NT2/D1 (cell line): Measurements from ENCODE around the gene KBTBD4.

ENCODE experiments used
- DNase-seq: peaks from one replicate; pipeline ENCODE4 v3.0.0-alpha.2; 2011; ENCODE audit warnings: low read depth, low spot score
- H3K27me3 ChIP-seq: 2 replicates; pipeline ENCODE4 v1.6.0; 2011; ENCODE audit warnings: mild to moderate bottlenecking; ENCODE audit not compliant: insufficient read length, insufficient read depth
- H3K36me3 ChIP-seq: 2 replicates; pipeline ENCODE4 v1.6.1; 2011; ENCODE audit warnings: mild to moderate bottlenecking, low read length, mixed read lengths; ENCODE audit not compliant: insufficient read depth, insufficient read length
- H3K4me1 ChIP-seq: 2 replicates; pipeline ENCODE4 v1.5.1; 2011; ENCODE audit not compliant: insufficient read depth, insufficient read length
- H3K4me3 ChIP-seq: 2 replicates; pipeline ENCODE4 v1.5.1; 2011; ENCODE audit warnings: low read depth; ENCODE audit not compliant: insufficient read length
- H3K9ac ChIP-seq: 2 replicates; pipeline ENCODE4 v1.6.0; 2011; ENCODE audit warnings: low read depth; ENCODE audit not compliant: insufficient read length
- H3K9me3 ChIP-seq: 2 replicates; pipeline ENCODE4 v1.5.1; 2011; ENCODE audit warnings: mild to moderate bottlenecking, low read length; ENCODE audit not compliant: insufficient read depth
- SUZ12 ChIP-seq: IDR thresholded peaks from 2 replicates; pipeline ENCODE4 v1.6.1; 2011; ENCODE audit not compliant: insufficient read length, insufficient read depth; ENCODE audit errors: extremely low read depth
- YY1 ChIP-seq: IDR thresholded peaks from 2 replicates; pipeline ENCODE4 v1.6.1; 2011; ENCODE audit not compliant: insufficient read length, insufficient read depth
- ZNF274 ChIP-seq: IDR thresholded peaks from 2 replicates; pipeline ENCODE4 v1.6.1; 2011; ENCODE audit warnings: mild to moderate bottlenecking, low read depth, low read length

Gene KBTBD4

DNA sequence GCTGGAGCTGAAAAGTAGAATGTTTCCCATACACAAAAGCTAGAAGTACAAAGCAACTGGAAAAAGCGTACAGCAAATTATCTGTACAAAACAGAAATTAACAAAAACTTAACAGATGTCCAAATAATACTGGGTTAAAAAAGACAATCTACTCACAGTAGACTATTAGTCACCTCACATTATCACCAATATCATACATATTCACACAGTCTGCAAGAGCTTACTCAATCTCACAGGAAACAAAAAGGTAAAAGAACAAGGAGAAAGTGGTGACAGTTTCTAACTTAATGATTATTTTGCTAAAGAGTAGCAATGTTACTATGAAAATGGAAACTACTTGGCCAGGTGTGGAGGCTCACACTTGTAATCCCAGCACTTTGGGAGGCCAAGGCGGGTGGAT is 37.7 kb downstream of the KBTBD4 start:
- H3K27me3 ChIP-seq: no peaks in the 10 kb centered on the region
- no peaks in the 10 kb centered on the region for H3K9me3 ChIP-seq
- H3K4me3 ChIP-seq: no peak overlapping the region
- TF ChIP-seq ZNF274 (no peak), SUZ12 (no peak), YY1 (no peak)
- DNase-seq: no peak
- peaks cover 4% of the 10 kb centered on the region for H3K4me1 ChIP-seq
- no peak overlapping the region for H3K9ac ChIP-seq
- H3K36me3 ChIP-seq: peaks cover 6% of the 10 kb centered on the region

DNA sequence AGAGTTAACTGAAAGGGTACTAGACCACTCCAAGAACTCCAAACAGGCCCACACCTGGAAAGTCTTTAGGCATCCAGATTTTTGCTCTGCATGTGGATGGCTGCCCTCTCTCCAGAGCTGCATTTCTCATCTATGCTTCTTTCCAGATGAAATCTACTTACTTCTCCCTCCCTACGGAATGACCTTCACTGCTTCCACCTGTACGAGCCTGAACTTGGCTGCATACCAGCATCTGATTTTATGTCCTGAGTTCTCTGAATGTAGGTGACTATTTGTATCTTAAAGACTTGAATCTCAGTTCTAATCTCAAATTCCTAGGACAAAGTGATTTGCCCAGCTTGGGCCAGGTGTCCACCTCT is 39.1 kb downstream of the KBTBD4 start:
- Histone ChIP-seq H3K4me1 (peaks cover 4% of the 10 kb centered on the region), H3K9ac (no peak overlapping the region), H3K36me3 (peaks cover 15% of the 10 kb centered on the region), H3K27me3 (no peaks in the 10 kb centered on the region), H3K4me3 (no peak overlapping the region), H3K9me3 (no peaks in the 10 kb centered on the region)
- DNase-seq: no peak
- no peak for TF ChIP-seq ZNF274
- no peak for TF ChIP-seq YY1
- TF ChIP-seq SUZ12: no peak

DNA sequence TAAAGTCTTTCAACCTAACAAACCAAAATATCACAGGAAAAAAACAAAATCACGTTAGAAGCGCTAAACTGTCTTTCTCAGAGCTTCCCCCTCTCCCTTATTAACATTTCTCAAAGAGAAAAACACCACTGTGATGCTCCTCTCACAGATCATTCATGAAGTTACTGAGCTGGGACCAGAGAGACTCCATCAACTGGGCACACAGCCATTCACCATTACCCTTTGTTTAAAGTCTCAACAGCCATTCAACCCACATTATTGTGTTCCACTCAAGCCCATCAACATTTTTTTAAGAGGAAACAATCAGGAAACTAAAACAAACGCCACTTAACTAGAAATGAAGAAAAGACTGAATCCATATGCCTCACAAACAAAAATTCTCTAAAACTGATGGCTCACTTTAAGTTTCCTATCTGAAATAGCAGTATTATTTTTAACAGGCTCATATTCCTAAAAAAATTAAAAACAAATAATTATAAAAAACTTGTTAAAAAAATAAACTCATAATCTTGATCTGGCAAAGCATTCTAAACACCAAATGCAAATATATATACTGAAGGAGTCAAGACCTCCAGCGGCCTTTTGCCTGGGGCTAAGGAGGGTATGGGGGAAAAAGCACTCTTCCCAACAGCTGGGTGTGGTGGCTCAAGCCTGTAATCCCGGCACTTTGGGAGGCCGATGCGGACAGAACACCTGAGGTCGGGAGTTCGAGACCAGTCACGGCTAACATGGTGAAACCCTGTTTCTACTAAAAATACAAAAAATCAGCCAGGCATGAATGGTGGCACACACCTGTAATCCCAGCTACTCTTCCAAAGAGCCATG is 39.8 kb downstream of the KBTBD4 start:
- no peaks in the 10 kb centered on the region for H3K27me3 ChIP-seq
- peaks cover 4% of the 10 kb centered on the region for H3K4me1 ChIP-seq
- peaks cover 16% of the 10 kb centered on the region for H3K36me3 ChIP-seq
- no peak overlapping the region for H3K9ac ChIP-seq
- TF ChIP-seq SUZ12 (no peak), YY1 (no peak), ZNF274 (no peak)
- H3K4me3 ChIP-seq: no peak overlapping the region
- H3K9me3 ChIP-seq: no peaks in the 10 kb centered on the region
- DNase-seq: no peak

DNA sequence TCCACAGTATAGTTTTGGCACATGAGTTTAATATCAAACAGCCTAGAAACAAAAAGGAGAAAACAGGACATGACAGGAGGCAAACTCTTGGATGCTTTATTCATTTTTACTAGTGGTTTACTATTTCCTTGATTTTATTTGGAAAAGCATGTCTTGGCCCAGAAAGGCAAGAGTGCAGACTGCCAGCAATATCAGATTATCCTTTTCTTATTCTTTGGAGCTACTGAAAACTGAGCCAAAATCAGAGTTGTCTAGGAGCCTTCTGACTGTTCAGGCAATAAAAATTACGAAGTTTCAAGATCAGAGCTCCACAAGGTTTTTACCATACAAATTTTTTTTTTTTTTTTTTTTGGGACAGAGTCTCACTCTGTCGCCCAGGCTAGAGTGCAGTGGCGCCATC is 41.9 kb downstream of the KBTBD4 start:
- Histone ChIP-seq H3K9me3 (no peaks in the 10 kb centered on the region), H3K4me1 (peaks cover 4% of the 10 kb centered on the region), H3K4me3 (no peak overlapping the region), H3K9ac (no peak overlapping the region), H3K27me3 (no peaks in the 10 kb centered on the region), H3K36me3 (peaks cover 16% of the 10 kb centered on the region)
- DNase-seq: no peak
- TF ChIP-seq YY1: no peak
- no peak for TF ChIP-seq SUZ12
- no peak for TF ChIP-seq ZNF274

DNA sequence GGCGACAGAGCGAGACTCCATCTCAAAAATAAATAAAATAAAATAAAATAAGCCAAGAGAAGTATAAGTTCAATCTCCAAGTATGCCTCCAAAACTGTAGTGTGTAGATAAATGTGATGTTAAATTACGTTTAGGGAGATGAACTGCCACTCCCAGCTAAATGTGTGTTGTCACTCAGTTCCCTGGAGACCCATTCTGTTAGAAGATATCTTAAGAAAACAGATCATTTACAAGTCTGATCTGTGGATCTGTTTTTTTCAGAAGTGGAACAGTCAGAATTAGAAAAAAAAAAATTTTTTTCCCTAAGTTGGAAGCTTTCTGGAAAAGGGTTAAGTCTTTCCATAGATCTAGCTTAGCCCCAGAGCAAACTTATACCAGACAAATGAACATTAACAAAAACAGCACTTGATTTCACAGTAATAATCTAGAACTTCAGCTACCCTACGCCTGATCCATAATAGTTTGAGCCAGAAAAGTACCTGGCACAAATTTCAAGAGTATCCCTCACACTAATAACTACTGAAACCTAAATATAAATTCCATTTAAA is 44.0 kb downstream of the KBTBD4 start:
- no peak overlapping the region for H3K9ac ChIP-seq

DNA sequence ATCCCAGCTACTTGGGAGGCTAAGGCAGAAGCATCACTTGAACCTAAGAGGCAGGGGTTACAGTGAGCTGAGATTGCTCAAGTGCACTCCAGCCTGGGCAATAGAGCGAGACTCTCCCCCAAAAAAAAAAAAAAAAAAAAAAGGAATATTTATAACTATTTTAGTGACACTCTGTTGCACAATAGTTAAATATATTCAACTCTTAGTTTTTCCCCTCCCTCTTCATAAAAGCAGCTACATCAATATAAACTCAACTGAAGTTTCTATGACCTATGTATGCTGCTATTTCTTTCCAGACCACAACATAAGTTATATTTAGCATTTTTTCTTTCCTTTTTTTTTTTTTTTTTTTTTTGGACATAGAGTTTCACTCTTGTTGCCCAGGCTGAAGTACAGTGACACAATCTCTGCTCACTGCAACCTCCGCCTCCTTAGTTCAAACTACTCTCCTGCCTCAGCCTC is 45.0 kb downstream of the KBTBD4 start:
- Histone ChIP-seq H3K9ac (no peak overlapping the region), H3K27me3 (no peaks in the 10 kb centered on the region), H3K4me1 (no peaks in the 10 kb centered on the region), H3K36me3 (peaks cover 29% of the 10 kb centered on the region), H3K9me3 (no peaks in the 10 kb centered on the region), H3K4me3 (no peak overlapping the region)
- no peak for TF ChIP-seq SUZ12
- no peak for TF ChIP-seq YY1
- no peak for TF ChIP-seq ZNF274
- DNase-seq: no peak

More for the DNA sequence above, 44.0 kb downstream of the KBTBD4 start:
- H3K4me3 ChIP-seq: no peak overlapping the region
- TF ChIP-seq SUZ12: no peak
- H3K27me3 ChIP-seq: no peaks in the 10 kb centered on the region
- no peaks in the 10 kb centered on the region for H3K4me1 ChIP-seq
- no peaks in the 10 kb centered on the region for H3K9me3 ChIP-seq
- H3K36me3 ChIP-seq: peaks cover 19% of the 10 kb centered on the region
- DNase-seq: no peak

DNA sequence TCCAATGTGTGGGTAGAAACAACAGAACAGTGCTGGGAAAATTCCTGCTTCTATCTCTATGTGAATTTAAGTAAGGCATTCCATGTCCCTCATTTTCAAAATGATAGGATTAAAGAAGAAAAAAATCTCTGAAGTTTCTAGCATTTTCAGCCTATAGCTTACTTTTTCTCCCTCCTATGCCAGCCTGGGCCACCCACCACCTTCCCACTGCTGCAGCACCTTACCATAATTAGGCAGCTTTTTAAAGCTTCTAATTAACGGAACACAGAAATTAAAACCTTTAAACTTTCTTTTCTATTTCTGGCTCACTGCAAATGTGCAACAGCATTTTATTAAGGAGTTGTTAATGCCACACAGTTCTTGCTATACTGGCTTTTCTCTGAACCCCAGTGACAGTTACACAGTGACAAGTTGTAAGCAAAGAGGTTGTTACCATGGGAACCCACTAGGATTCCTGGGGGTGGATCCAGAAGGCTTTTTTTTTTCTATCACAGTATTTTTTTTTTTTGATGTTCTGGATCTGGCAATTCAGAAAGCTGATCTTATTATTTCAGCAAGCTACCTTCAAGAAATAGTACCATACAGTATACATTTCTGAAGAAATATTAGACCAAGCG is 46.1 kb downstream of the KBTBD4 start:
- DNase-seq: no peak
- no peaks in the 10 kb centered on the region for H3K9me3 ChIP-seq
- no peaks in the 10 kb centered on the region for H3K27me3 ChIP-seq
- H3K4me1 ChIP-seq: no peaks in the 10 kb centered on the region
- H3K36me3 ChIP-seq: peaks cover 35% of the 10 kb centered on the region
- H3K9ac ChIP-seq: no peak overlapping the region
- TF ChIP-seq SUZ12 (no peak), YY1 (no peak), ZNF274 (no peak)
- H3K4me3 ChIP-seq: no peak overlapping the region
